Activated naive CD4-positive, alpha-beta T cell treated with anti-CD3 and anti-CD28 coated beads for 36 hours (primary cell): ENCODE data around the gene PBOV1. TPM values are rescaled to one million over a fixed set of nuclear protein-coding genes. Genes with fewer than 3 reads are reported as not detected.

ENCODE experiments used
- CTCF ChIA-PET: fragments of 350-600 bp; sonication (Branson Sonifier 250); formaldehyde crosslinking; loops from one replicate; lab custom pipeline; 2021; ENCODE audit warnings: antibody characterized with exemption; lab: Charles Lee
- DNase-seq: peaks from one replicate; pipeline ENCODE4 v3.0.0-alpha.2; 2020
- H3K27ac Mint-ChIP-seq: one replicate; pipeline ENCODE4 v1.8.0; 2021; ENCODE audit warnings: mild to moderate bottlenecking, mixed read lengths
- H3K27me3 Mint-ChIP-seq: one replicate; pipeline ENCODE4 v1.8.0; 2021; ENCODE audit warnings: low read depth, mixed read lengths
- H3K36me3 Mint-ChIP-seq: one replicate; pipeline ENCODE4 v1.8.0; 2021; ENCODE audit warnings: low read depth, mixed read lengths
- H3K4me1 Mint-ChIP-seq: one replicate; pipeline ENCODE4 v1.8.0; 2021; ENCODE audit warnings: low read depth, mixed read lengths
- H3K4me3 Mint-ChIP-seq: one replicate; pipeline ENCODE4 v1.8.0; 2021; ENCODE audit warnings: mild to moderate bottlenecking, moderate library complexity, mixed read lengths
- H3K9me3 Mint-ChIP-seq: one replicate; pipeline ENCODE4 v1.8.0; 2021; ENCODE audit warnings: mixed read lengths
- intact Hi-C: fragments of 100-400 bp; cut with micrococcal nuclease; formaldehyde crosslinking; loops from one replicate; pipeline ENCODE4 v1.15.1; 2023
- total RNA-seq, 2 experiments: library from RNA; stranded (reverse); gene quantifications; one replicate each; pipeline ENCODE4 v1.2.3, GENCODE V29; 2021

Gene PBOV1
- total RNA-seq, 2 experiments from 2014 or later, result not detected

- intact Hi-C loops, result no loop called here
- Mint-ChIP-seq H3K36me3 (no peaks in the 10 kb centered on the region), H3K27me3 (no peaks in the 10 kb centered on the region), H3K27ac (no peak overlapping the region), H3K9me3 (no peaks in the 10 kb centered on the region), H3K4me3 (no peak overlapping the region), H3K4me1 (no peaks in the 10 kb centered on the region)
- CTCF ChIA-PET, result interaction anchor here (0.6 kb wide), 1 partner anchor 978 kb away, joined by 3 read pairs; no protein-coding TSS in a partner anchor
- no peak for DNase-seq
Observed at GRCh38 chr6:138248878-138249277, 30.6 kb upstream of the PBOV1 start.

GRCh38 chr6:138248011-138248410 is 29.7 kb upstream of the PBOV1 start:
- H3K27ac Mint-ChIP-seq, result no peak overlapping the region
- intact Hi-C loops, result no loop called here
- H3K4me3 Mint-ChIP-seq, result no peak overlapping the region
- H3K27me3 Mint-ChIP-seq, result peaks cover under 1% of the 10 kb centered on the region
- no peaks in the 10 kb centered on the region for H3K9me3 Mint-ChIP-seq
- DNase-seq, result no peak
- H3K36me3 Mint-ChIP-seq, result no peaks in the 10 kb centered on the region
- H3K4me1 Mint-ChIP-seq, result no peaks in the 10 kb centered on the region
- CTCF ChIA-PET, result no interaction called here

GRCh38 chr6:138246650-138247440 is 28.6 kb upstream of the PBOV1 start:
- intact Hi-C loops, result no loop called here
- no peak overlapping the region for H3K4me3 Mint-ChIP-seq
- H3K9me3 Mint-ChIP-seq, result no peaks in the 10 kb centered on the region
- H3K27me3 Mint-ChIP-seq, result peaks cover 7% of the 10 kb centered on the region
- H3K27ac Mint-ChIP-seq, result no peak overlapping the region
- H3K36me3 Mint-ChIP-seq, result no peaks in the 10 kb centered on the region
- CTCF ChIA-PET, result no interaction called here
- DNase-seq, result no peak
- H3K4me1 Mint-ChIP-seq, result no peaks in the 10 kb centered on the region

GRCh38 chr6:138245751-138246150 is 27.5 kb upstream of the PBOV1 start:
- Mint-ChIP-seq H3K4me3 (no peak overlapping the region), H3K4me1 (no peaks in the 10 kb centered on the region), H3K9me3 (no peaks in the 10 kb centered on the region), H3K27ac (no peak overlapping the region), H3K36me3 (no peaks in the 10 kb centered on the region), H3K27me3 (peaks cover 7% of the 10 kb centered on the region)
- DNase-seq, result no peak
- CTCF ChIA-PET, result no interaction called here
- intact Hi-C loops, result no loop called here

GRCh38 chr6:138242987-138243592 is 24.8 kb upstream of the PBOV1 start:
- no peaks in the 10 kb centered on the region for H3K36me3 Mint-ChIP-seq
- no peaks in the 10 kb centered on the region for H3K9me3 Mint-ChIP-seq
- no peaks in the 10 kb centered on the region for H3K4me1 Mint-ChIP-seq
- H3K27me3 Mint-ChIP-seq, result peaks cover 9% of the 10 kb centered on the region
- intact Hi-C loops, result no loop called here
- H3K27ac Mint-ChIP-seq, result no peak overlapping the region
- H3K4me3 Mint-ChIP-seq, result no peak overlapping the region
- CTCF ChIA-PET, result no interaction called here
- DNase-seq, result no peak

GRCh38 chr6:138241934-138242333 is 23.6 kb upstream of the PBOV1 start:
- H3K4me3 Mint-ChIP-seq, result no peak overlapping the region
- H3K27me3 Mint-ChIP-seq, result peaks cover 9% of the 10 kb centered on the region
- DNase-seq, result no peak
- H3K27ac Mint-ChIP-seq, result no peak overlapping the region
- CTCF ChIA-PET, result no interaction called here
- intact Hi-C loops, result no loop called here
- no peaks in the 10 kb centered on the region for H3K4me1 Mint-ChIP-seq
- H3K9me3 Mint-ChIP-seq, result no peaks in the 10 kb centered on the region
- H3K36me3 Mint-ChIP-seq, result no peaks in the 10 kb centered on the region

GRCh38 chr6:138241381-138241780 is 23.1 kb upstream of the PBOV1 start:
- no peak for DNase-seq
- no peak overlapping the region for H3K27ac Mint-ChIP-seq
- H3K4me3 Mint-ChIP-seq, result no peak overlapping the region
- CTCF ChIA-PET, result no interaction called here
- H3K27me3 Mint-ChIP-seq, result peaks cover 9% of the 10 kb centered on the region
- H3K36me3 Mint-ChIP-seq, result no peaks in the 10 kb centered on the region
- no peaks in the 10 kb centered on the region for H3K9me3 Mint-ChIP-seq
- no peaks in the 10 kb centered on the region for H3K4me1 Mint-ChIP-seq
- intact Hi-C loops, result no loop called here

- intact Hi-C loops, result no loop called here
- CTCF ChIA-PET, result interaction anchor here (0.7 kb wide), 1 partner anchor 125 kb away, joined by 3 read pairs; no protein-coding TSS in a partner anchor
- Mint-ChIP-seq H3K4me3 (no peak overlapping the region), H3K27ac (no peak overlapping the region), H3K4me1 (no peaks in the 10 kb centered on the region), H3K27me3 (peaks cover 9% of the 10 kb centered on the region), H3K9me3 (no peaks in the 10 kb centered on the region), H3K36me3 (no peaks in the 10 kb centered on the region)
- DNase-seq, result no peak
Observed at GRCh38 chr6:138240476-138241245, 22.4 kb upstream of the PBOV1 start.

- CTCF ChIA-PET, result interaction anchor here (0.7 kb wide), 1 partner anchor 124 kb away, joined by 3 read pairs; no protein-coding TSS in a partner anchor
- Mint-ChIP-seq H3K27ac (no peak overlapping the region), H3K36me3 (no peaks in the 10 kb centered on the region), H3K4me1 (no peaks in the 10 kb centered on the region), H3K4me3 (no peak overlapping the region), H3K27me3 (peaks cover 9% of the 10 kb centered on the region), H3K9me3 (no peaks in the 10 kb centered on the region)
- intact Hi-C loops, result no loop called here
- no peak for DNase-seq
Observed at GRCh38 chr6:138239774-138240173, 21.5 kb upstream of the PBOV1 start.

- H3K27me3 Mint-ChIP-seq, result peaks cover 9% of the 10 kb centered on the region
- DNase-seq, result no peak
- no peaks in the 10 kb centered on the region for H3K36me3 Mint-ChIP-seq
- intact Hi-C loops, result no loop called here
- no peak overlapping the region for H3K4me3 Mint-ChIP-seq
- no peak overlapping the region for H3K27ac Mint-ChIP-seq
- CTCF ChIA-PET, result interaction anchor here (0.6 kb wide), 1 partner anchor 233 kb away, joined by 4 read pairs; no protein-coding TSS in a partner anchor
- H3K9me3 Mint-ChIP-seq, result no peaks in the 10 kb centered on the region
- H3K4me1 Mint-ChIP-seq, result no peaks in the 10 kb centered on the region
Observed at GRCh38 chr6:138238368-138238767, 20.1 kb upstream of the PBOV1 start.

GRCh38 chr6:138237463-138237862 is 19.2 kb upstream of the PBOV1 start:
- no peak for DNase-seq

GRCh38 chr6:138235693-138236092 is 17.4 kb upstream of the PBOV1 start:
- Mint-ChIP-seq H3K27ac (no peak overlapping the region), H3K27me3 (peaks cover 2% of the 10 kb centered on the region), H3K36me3 (no peaks in the 10 kb centered on the region), H3K4me3 (no peak overlapping the region), H3K9me3 (no peaks in the 10 kb centered on the region), H3K4me1 (no peaks in the 10 kb centered on the region)
- DNase-seq, result no peak
- intact Hi-C loops, result no loop called here
- CTCF ChIA-PET, result interaction anchor here (0.6 to 1.5 kb wide), 2 partner anchors 120 to 991 kb away, joined by 3 read pairs; no protein-coding TSS in a partner anchor

More at GRCh38 chr6:138237463-138237862, 19.2 kb upstream of the PBOV1 start:
- CTCF ChIA-PET, result no interaction called here
- no peaks in the 10 kb centered on the region for H3K4me1 Mint-ChIP-seq
- intact Hi-C loops, result no loop called here
- H3K27me3 Mint-ChIP-seq, result peaks cover 5% of the 10 kb centered on the region
- no peaks in the 10 kb centered on the region for H3K9me3 Mint-ChIP-seq
- H3K4me3 Mint-ChIP-seq, result no peak overlapping the region
- no peak overlapping the region for H3K27ac Mint-ChIP-seq
- no peaks in the 10 kb centered on the region for H3K36me3 Mint-ChIP-seq
